ENCODE results near the gene TTLL10. TPM values are rescaled to one million over a fixed set of nuclear protein-coding genes. Genes with fewer than 3 reads are reported as not detected.
"Not testable (repeated sequence)": the region's sequence is repeated elsewhere in the genome, so short reads cannot be mapped to it uniquely, and the experiment has no call there.

The TTLL10 gene
- total RNA-seq, 4 donors from 2014 or later = not detected

GRCh38 chr1:1171161-1171545 lies 2.5 kb upstream of the TTLL10 start:
- WGBS = 76% methylated on average over 5 of the region's 12 CpGs
- Histone ChIP-seq H3K36me3 (no peaks in the 10 kb centered on the region), H3K27ac (no peak overlapping the region), H3K9me3 (no peaks in the 10 kb centered on the region), H3K27me3 (peaks cover 79% of the 10 kb centered on the region), H3K4me3 (no peak overlapping the region), H3K4me1 (peaks cover 13% of the 10 kb centered on the region)
- TF ChIP-seq POLR2A (IDR thresholded peaks at IDR 0.05) (no peak), POLR2AphosphoS5 (IDR thresholded peaks at IDR 0.05) (no peak), EP300 (IDR thresholded peaks at IDR 0.05) (no peak), CTCF (IDR thresholded peaks at IDR 0.05) (no peak)
- peak in 1 of 2 donors; percentile 60 for DNase-seq (ENCODE audit: low spot score in 2 of 2)

- Histone ChIP-seq H3K4me3 (no peak overlapping the region), H3K9me3 (no peaks in the 10 kb centered on the region), H3K4me1 (peaks cover 7% of the 10 kb centered on the region), H3K27me3 (peaks cover 79% of the 10 kb centered on the region), H3K27ac (no peak overlapping the region), H3K36me3 (no peaks in the 10 kb centered on the region)
- 78% methylated on average over 7 of the region's 33 CpGs for WGBS
- peak in 1 of 2 donors; percentile 52 for DNase-seq (ENCODE audit: low spot score in 2 of 2)
- TF ChIP-seq CTCF (IDR thresholded peaks at IDR 0.05) (no peak), EP300 (IDR thresholded peaks at IDR 0.05) (no peak), POLR2A (IDR thresholded peaks at IDR 0.05) (no peak), POLR2AphosphoS5 (IDR thresholded peaks at IDR 0.05) (no peak)
Measured at GRCh38 chr1:1171546-1172340, 1.9 kb upstream of the TTLL10 start.

GRCh38 chr1:1173061-1173792 lies 453 bp upstream of the TTLL10 start:
- no peak for TF ChIP-seq POLR2A (IDR thresholded peaks at IDR 0.05)
- TF ChIP-seq POLR2AphosphoS5 (IDR thresholded peaks at IDR 0.05) = no peak
- TF ChIP-seq CTCF (IDR thresholded peaks at IDR 0.05) = no peak
- TF ChIP-seq EP300 (IDR thresholded peaks at IDR 0.05) = no peak

GRCh38 chr1:1175221-1176062 lies 1.8 kb downstream of the TTLL10 start:
- TF ChIP-seq POLR2AphosphoS5 (IDR thresholded peaks at IDR 0.05) = no peak
- no peak for TF ChIP-seq CTCF (IDR thresholded peaks at IDR 0.05)
- TF ChIP-seq POLR2A (IDR thresholded peaks at IDR 0.05) = no peak
- no peak for TF ChIP-seq EP300 (IDR thresholded peaks at IDR 0.05)
- Histone ChIP-seq H3K4me1 (no peaks in the 10 kb centered on the region), H3K36me3 (no peaks in the 10 kb centered on the region), H3K4me3 (no peak overlapping the region), H3K9me3 (no peaks in the 10 kb centered on the region), H3K27ac (no peak overlapping the region), H3K27me3 (peaks cover 73% of the 10 kb centered on the region)
- WGBS = 84% methylated on average over 28 of the region's 29 CpGs
- DNase-seq (ENCODE audit: low spot score in 2 of 2) = peak in 1 of 2 donors; percentile 34

More at GRCh38 chr1:1173061-1173792, 453 bp upstream of the TTLL10 start:
- Histone ChIP-seq H3K4me1 (no peaks in the 10 kb centered on the region), H3K27ac (no peak overlapping the region), H3K36me3 (no peaks in the 10 kb centered on the region), H3K27me3 (peaks cover 76% of the 10 kb centered on the region), H3K4me3 (no peak overlapping the region), H3K9me3 (no peaks in the 10 kb centered on the region)
- WGBS = 67% methylated on average over 25 of the region's 32 CpGs
- DNase-seq (ENCODE audit: low spot score in 2 of 2) = peak in 1 of 2 donors; percentile 47

GRCh38 chr1:1176063-1176761 lies 2.5 kb downstream of the TTLL10 start:
- H3K9me3 ChIP-seq, H3K4me1 ChIP-seq, H3K4me3 ChIP-seq, H3K27ac ChIP-seq, H3K36me3 ChIP-seq: not testable (repeated sequence)
- peak in 1 of 2 donors; percentile 50 for DNase-seq (ENCODE audit: low spot score in 2 of 2)
- H3K27me3 ChIP-seq = peaks cover 72% of the 10 kb centered on the region
- WGBS = 56% methylated on average over 19 of the region's 22 CpGs
